Astrocyte (in vitro differentiated cells and primary cell): ENCODE data around the gene ABCG8.

Source experiments
- EZH2 ChIP-seq: IDR thresholded peaks from 2 replicates; pipeline ENCODE4 v1.6.1; 2012; ENCODE audit warnings: mild to moderate bottlenecking, low read length, inconsistent platforms; ENCODE audit not compliant: insufficient read depth
- TF ChIP-seq, protein P1 (sequence below): IDR thresholded peaks from 2 replicates; pipeline ENCODE4 v1.5.1; 2011; ENCODE audit warnings: low read depth, mild to moderate bottlenecking, inconsistent platforms, low read length, moderate library complexity; ENCODE audit not compliant: insufficient read depth

DNA sequence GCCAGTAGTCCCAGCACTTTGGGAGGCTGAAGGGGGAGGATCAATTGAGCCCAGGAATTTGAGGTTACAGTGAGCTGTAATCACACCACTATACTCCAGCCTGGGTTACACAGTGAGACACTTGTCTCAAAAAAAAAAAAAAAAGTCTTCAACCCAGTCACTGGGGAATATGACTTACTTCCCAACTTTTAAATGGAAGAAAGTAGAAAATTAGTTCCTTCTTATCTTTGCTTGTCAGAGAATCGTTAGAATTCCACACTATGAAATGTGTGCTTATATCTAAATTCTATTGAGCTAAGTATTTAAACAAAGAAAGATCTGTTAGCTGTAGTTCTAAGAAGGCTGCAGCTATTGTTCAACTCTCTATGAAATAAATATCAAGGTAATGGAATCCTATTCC is 42.6 kb upstream of the ABCG8 start:
- TF ChIP-seq, protein P1, sequence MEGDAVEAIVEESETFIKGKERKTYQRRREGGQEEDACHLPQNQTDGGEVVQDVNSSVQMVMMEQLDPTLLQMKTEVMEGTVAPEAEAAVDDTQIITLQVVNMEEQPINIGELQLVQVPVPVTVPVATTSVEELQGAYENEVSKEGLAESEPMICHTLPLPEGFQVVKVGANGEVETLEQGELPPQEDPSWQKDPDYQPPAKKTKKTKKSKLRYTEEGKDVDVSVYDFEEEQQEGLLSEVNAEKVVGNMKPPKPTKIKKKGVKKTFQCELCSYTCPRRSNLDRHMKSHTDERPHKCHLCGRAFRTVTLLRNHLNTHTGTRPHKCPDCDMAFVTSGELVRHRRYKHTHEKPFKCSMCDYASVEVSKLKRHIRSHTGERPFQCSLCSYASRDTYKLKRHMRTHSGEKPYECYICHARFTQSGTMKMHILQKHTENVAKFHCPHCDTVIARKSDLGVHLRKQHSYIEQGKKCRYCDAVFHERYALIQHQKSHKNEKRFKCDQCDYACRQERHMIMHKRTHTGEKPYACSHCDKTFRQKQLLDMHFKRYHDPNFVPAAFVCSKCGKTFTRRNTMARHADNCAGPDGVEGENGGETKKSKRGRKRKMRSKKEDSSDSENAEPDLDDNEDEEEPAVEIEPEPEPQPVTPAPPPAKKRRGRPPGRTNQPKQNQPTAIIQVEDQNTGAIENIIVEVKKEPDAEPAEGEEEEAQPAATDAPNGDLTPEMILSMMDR: no peak
- no peak for TF ChIP-seq EZH2
